ENCODE measurements around the gene IL23R.

GRCh38 chr1:67262735-67263134 lies 96.5 kb downstream of the IL23R start:
- TF ChIP-seq CTCF (IDR thresholded peaks at IDR 0.05) (no peak), POLR2AphosphoS5 (IDR thresholded peaks at IDR 0.05) (no peak)

Data from breast epithelium (tissue), 3 donors.